Hepatocyte (in vitro differentiated cells): ENCODE results near the gene ZNF48. TPM values are rescaled to one million over a fixed set of nuclear protein-coding genes. Genes with fewer than 3 reads are reported as not detected.

Experiments
- DNase-seq: peaks from one replicate; pipeline ENCODE4 v3.0.0-alpha.2; 2016; ENCODE audit warnings: low spot score
- H2AFZ ChIP-seq: fragments of 200-600 bp; sonication (generic); 2 replicates; pipeline ENCODE4 v1.6.0; 2016; ENCODE audit warnings: antibody characterized with exemption, mild to moderate bottlenecking
- H3K27ac ChIP-seq: fragments of 200-600 bp; sonication (generic); 2 replicates; pipeline ENCODE4 v1.5.1; 2016; ENCODE audit warnings: mild to moderate bottlenecking
- H3K27me3 ChIP-seq: fragments of 200-600 bp; sonication (generic); 2 replicates; pipeline ENCODE4 v1.6.1; 2016
- H3K36me3 ChIP-seq: fragments of 200-600 bp; sonication (generic); replicated peaks from 2 replicates; pipeline ENCODE4 v1.5.1; 2016; ENCODE audit warnings: low read depth; ENCODE audit not compliant: insufficient read depth
- H3K4me1 ChIP-seq: fragments of 200-600 bp; sonication (generic); 2 replicates; pipeline ENCODE4 v1.5.1; 2016; ENCODE audit warnings: mild to moderate bottlenecking, moderate library complexity; ENCODE audit not compliant: insufficient read depth
- H3K4me2 ChIP-seq: fragments of 200-600 bp; sonication (generic); 2 replicates; pipeline ENCODE4 v1.6.0; 2016
- H3K4me3 ChIP-seq: fragments of 200-600 bp; sonication (generic); 2 replicates; pipeline ENCODE4 v1.5.1; 2016; ENCODE audit warnings: mild to moderate bottlenecking
- H3K79me2 ChIP-seq: fragments of 200-600 bp; sonication (generic); 2 replicates; pipeline ENCODE4 v1.6.0; 2017; ENCODE audit warnings: mild to moderate bottlenecking
- H3K9me2 ChIP-seq: fragments of 200-600 bp; sonication (generic); replicated peaks from 2 replicates; pipeline ENCODE4 v1.6.0; 2017; ENCODE audit warnings: mild to moderate bottlenecking; ENCODE audit not compliant: insufficient read depth
- H3K9me3 ChIP-seq: fragments of 200-600 bp; sonication (generic); 2 replicates; pipeline ENCODE4 v1.5.1; 2016; ENCODE audit warnings: low read depth, mild to moderate bottlenecking
- H4K20me1 ChIP-seq: fragments of 200-600 bp; sonication (generic); 2 replicates; pipeline ENCODE4 v1.6.0; 2016; ENCODE audit warnings: mild to moderate bottlenecking; ENCODE audit not compliant: insufficient read depth, poor library complexity, severe bottlenecking
- EZH2 ChIP-seq: fragments of 200-600 bp; sonication (generic); IDR thresholded peaks from 2 replicates; pipeline ENCODE4 v1.6.1; 2016; ENCODE audit warnings: antibody characterized with exemption, mild to moderate bottlenecking, borderline replicate concordance
- EZH2phosphoT487 ChIP-seq: fragments of 200-600 bp; sonication (generic); IDR thresholded peaks from one replicate; pipeline ENCODE4 v1.6.1; 2018; ENCODE audit warnings: antibody characterized with exemption, mild to moderate bottlenecking, low read depth, moderate library complexity; ENCODE audit not compliant: unreplicated experiment, severe bottlenecking
- WGBS: methylation state at CpG from one replicate; pipeline ENCODE4 v1.1.6; 2016; ENCODE audit warnings: low lambda C conversion rate; ENCODE audit errors: missing lambda C conversion rate; 5-methylcytosine and 5-hydroxymethylcytosine counted together
- polyA plus RNA-seq: library from polyadenylated mRNA; unstranded; fragments of >200 nt; fragmentation: Nextera tagmentation; extraction: Ambion mirVana; gene quantifications from 2 replicates; pipeline ENCODE4 v1.2.1, GENCODE V29; 2016
- total RNA-seq: library from RNA; depleted of rRNA; stranded (reverse); fragments of >200 nt; gene quantifications from 2 replicates; pipeline ENCODE4 v1.2.3, GENCODE V29; 2014
- TF ChIP-seq, protein P1 (sequence below): fragments of 200-600 bp; sonication (generic); IDR thresholded peaks from 2 replicates; pipeline ENCODE4 v1.5.1; 2016; ENCODE audit warnings: antibody characterized with exemption, mild to moderate bottlenecking; ENCODE audit not compliant: poor library complexity

The ZNF48 gene
- total and polyA plus RNA-seq, 2 experiments from 2014 or later: 6.1 to 7.7 TPM

DNA sequence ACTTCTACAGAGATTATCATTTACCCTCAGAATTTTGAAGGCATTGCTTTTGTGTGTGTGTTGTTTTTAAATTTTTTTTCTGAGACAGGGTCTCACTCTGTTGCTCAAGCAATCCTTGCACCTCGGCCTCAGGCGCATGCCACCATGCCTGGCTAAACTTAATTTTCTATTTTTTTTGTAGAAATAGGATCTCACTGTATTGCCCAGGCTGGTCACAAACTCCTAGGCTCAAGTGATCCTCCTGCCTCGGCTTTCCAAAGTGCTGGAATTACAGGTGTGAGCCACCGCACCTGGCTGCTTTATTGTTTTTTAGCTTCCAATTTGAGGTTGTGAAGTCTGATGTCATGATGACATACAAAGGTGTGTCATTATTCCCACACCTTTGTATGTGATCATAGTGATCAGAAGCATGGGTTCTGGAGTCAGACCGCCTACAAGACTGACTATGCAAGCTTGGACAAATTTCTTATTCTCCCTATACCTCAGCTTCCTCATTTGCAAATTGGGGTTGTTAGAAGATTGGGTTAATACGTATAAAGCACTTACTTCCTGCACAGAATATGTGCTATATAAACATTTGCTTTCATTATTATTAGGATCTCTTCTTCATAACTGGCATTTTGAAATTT lies 44.6 kb downstream of the ZNF48 start:
- Histone ChIP-seq H3K9me3 (peaks cover 14% of the 10 kb centered on the region), H3K27me3 (no peaks in the 10 kb centered on the region), H2AFZ (no peak overlapping the region), H3K79me2 (peaks cover 13% of the 10 kb centered on the region), H4K20me1 (no peaks in the 10 kb centered on the region), H3K36me3 (peaks cover 4% of the 10 kb centered on the region), H3K4me3 (no peak overlapping the region), H3K4me2 (no peak overlapping the region), H3K4me1 (peaks cover 7% of the 10 kb centered on the region), H3K9me2 (no peaks in the 10 kb centered on the region), H3K27ac (no peak overlapping the region)
- TF ChIP-seq, protein P1, sequence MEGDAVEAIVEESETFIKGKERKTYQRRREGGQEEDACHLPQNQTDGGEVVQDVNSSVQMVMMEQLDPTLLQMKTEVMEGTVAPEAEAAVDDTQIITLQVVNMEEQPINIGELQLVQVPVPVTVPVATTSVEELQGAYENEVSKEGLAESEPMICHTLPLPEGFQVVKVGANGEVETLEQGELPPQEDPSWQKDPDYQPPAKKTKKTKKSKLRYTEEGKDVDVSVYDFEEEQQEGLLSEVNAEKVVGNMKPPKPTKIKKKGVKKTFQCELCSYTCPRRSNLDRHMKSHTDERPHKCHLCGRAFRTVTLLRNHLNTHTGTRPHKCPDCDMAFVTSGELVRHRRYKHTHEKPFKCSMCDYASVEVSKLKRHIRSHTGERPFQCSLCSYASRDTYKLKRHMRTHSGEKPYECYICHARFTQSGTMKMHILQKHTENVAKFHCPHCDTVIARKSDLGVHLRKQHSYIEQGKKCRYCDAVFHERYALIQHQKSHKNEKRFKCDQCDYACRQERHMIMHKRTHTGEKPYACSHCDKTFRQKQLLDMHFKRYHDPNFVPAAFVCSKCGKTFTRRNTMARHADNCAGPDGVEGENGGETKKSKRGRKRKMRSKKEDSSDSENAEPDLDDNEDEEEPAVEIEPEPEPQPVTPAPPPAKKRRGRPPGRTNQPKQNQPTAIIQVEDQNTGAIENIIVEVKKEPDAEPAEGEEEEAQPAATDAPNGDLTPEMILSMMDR: no peak
- no peak for TF ChIP-seq EZH2phosphoT487
- TF ChIP-seq EZH2: no peak
- DNase-seq: no peak
- WGBS: 90% methylated on average over 6 of the region's 6 CpGs

DNA sequence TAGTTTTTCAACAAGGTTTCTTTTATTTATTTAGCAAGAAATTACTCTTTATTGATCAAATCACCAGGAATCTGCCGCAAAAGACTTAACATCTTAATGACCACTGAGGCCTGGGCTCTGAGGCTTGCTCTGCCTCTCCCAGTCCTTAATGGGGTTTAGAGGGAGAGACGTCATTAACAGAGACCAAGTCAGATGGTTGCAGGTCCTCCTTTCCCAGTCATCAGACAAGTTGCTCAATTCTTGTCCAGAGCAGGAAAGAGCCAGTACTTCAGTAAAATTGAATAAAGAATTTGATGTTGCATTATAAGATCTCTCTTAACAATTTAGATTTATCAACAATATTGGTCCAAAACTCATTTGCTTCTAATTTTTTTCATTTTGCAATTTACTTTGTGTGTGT lies 48.4 kb downstream of the ZNF48 start:
- TF ChIP-seq EZH2 (no peak), EZH2phosphoT487 (no peak)
- TF ChIP-seq, protein P1: no peak
- 90% methylated on average over 2 of the region's 2 CpGs for whole genome bisulfite sequencing
- Histone ChIP-seq H3K36me3 (peaks cover 4% of the 10 kb centered on the region), H3K27ac (no peak overlapping the region), H3K9me3 (peaks cover 14% of the 10 kb centered on the region), H3K79me2 (peaks cover 16% of the 10 kb centered on the region), H3K4me1 (peaks cover 19% of the 10 kb centered on the region), H4K20me1 (no peaks in the 10 kb centered on the region), H3K4me2 (peak overlapping the region; percentile 95), H3K4me3 (no peak overlapping the region), H3K9me2 (no peaks in the 10 kb centered on the region), H3K27me3 (no peaks in the 10 kb centered on the region), H2AFZ (no peak overlapping the region)
- DNase-seq: no peak

DNA sequence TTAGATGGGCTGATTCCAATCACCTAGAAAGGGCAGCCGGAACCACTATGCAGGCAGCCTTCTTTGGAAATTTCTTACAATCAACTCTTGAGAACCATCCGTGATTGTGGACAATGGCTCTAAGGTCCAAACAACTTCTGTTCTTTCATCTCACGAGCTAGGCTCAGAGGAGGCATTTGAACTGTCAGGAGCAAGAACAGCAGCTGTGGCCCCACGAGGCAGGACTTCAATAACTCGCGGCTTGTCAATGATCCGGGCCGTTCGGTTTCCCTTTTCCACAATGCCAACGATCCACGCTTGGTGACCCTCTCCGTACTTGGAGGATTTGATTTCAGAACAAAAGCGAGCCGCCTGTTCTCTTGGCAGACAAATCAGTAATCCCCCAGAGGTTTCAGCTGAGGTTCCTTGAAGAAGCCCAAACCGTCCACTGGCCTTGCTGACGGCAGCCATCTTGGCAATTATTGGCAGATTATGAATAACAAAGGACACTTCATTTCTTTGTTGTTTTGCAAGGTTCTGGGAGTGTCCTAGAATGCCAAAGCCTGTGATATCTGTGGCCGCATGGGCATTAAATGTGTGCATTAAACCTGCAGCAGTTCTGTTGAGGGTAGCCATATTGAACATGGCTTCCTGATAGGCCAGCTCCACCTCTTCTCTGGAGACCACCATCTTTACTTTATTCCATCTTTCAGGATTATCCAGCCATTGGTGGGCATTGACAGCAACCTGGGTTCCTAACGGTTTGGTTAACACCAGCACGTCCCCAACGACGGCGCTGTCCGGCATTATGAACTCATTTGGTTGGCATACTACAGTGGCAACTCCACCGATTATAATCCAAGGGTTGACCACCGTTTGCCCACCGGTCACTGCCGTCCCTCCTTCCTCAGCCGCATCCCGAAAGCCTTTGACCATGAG lies 49.3 kb downstream of the ZNF48 start:
- H3K4me3 ChIP-seq: peak overlapping the region; percentile 73
- H3K79me2 ChIP-seq: peaks cover 16% of the 10 kb centered on the region
- WGBS: 96% methylated on average over 29 of the region's 29 CpGs
- H3K36me3 ChIP-seq: peaks cover 4% of the 10 kb centered on the region
- H3K9me2 ChIP-seq: no peaks in the 10 kb centered on the region
- H3K9me3 ChIP-seq: peaks cover 14% of the 10 kb centered on the region
- H3K4me1 ChIP-seq: peaks cover 19% of the 10 kb centered on the region
- TF ChIP-seq EZH2 (no peak), EZH2phosphoT487 (no peak)
- TF ChIP-seq, protein P1: no peak
- no peaks in the 10 kb centered on the region for H4K20me1 ChIP-seq
- H3K4me2 ChIP-seq: peak overlapping the region; percentile 95
- peak overlapping the region; percentile 69 for H2AFZ ChIP-seq
- peak overlapping the region; percentile 96 for H3K27ac ChIP-seq
- DNase-seq: no peak
- no peaks in the 10 kb centered on the region for H3K27me3 ChIP-seq
